Measurements from ENCODE around the gene HCLS1.
"Not testable (repeated sequence)": the region's sequence is repeated elsewhere in the genome, so short reads cannot be mapped to it uniquely, and the experiment has no call there.

Gene HCLS1

GRCh38 chr3:121606106-121606505, 54.6 kb downstream of the HCLS1 start:
- no peak for DNase-seq (ENCODE audit: low read depth)
- H3K4me3 ChIP-seq (ENCODE audit: low read depth, low read length) = no peak overlapping the region

- H3K4me3 ChIP-seq (ENCODE audit: low read depth, low read length) = no peak overlapping the region
- no peak for DNase-seq (ENCODE audit: low read depth)
Observed at GRCh38 chr3:121604759-121605158, 55.9 kb downstream of the HCLS1 start.

GRCh38 chr3:121601212-121601812, 59.4 kb downstream of the HCLS1 start:
- DNase-seq (ENCODE audit: low read depth) = no peak
- no peak overlapping the region for H3K4me3 ChIP-seq (ENCODE audit: low read depth, low read length)

- DNase-seq (ENCODE audit: low read depth); H3K4me3 ChIP-seq (ENCODE audit: low read depth, low read length): not testable (repeated sequence)
Observed at GRCh38 chr3:121599900-121600299, 60.8 kb downstream of the HCLS1 start.

- DNase-seq (ENCODE audit: low read depth) = no peak
- no peak overlapping the region for H3K4me3 ChIP-seq (ENCODE audit: low read depth, low read length)
Observed at GRCh38 chr3:121598564-121598963, 62.1 kb downstream of the HCLS1 start.

- no peak overlapping the region for H3K4me3 ChIP-seq (ENCODE audit: low read depth, low read length)
Observed at GRCh38 chr3:121595765-121596406, 64.8 kb downstream of the HCLS1 start.

GRCh38 chr3:121594850-121595249, 65.9 kb downstream of the HCLS1 start:
- no peak overlapping the region for H3K4me3 ChIP-seq (ENCODE audit: low read depth, low read length)
- no peak for DNase-seq (ENCODE audit: low read depth)

More at GRCh38 chr3:121595765-121596406, 64.8 kb downstream of the HCLS1 start:
- no peak for DNase-seq (ENCODE audit: low read depth)

GRCh38 chr3:121593806-121594205, 66.9 kb downstream of the HCLS1 start:
- H3K4me3 ChIP-seq (ENCODE audit: low read depth, low read length); DNase-seq (ENCODE audit: low read depth): not testable (repeated sequence)

GRCh38 chr3:121592856-121593702, 67.6 kb downstream of the HCLS1 start, which contains the start of gene FBXO40:
Gene FBXO40 (plus strand): TSS chr3:121593379. CDS start chr3:121620576, 27,197 bp downstream.
- no peak within 1 kb of the TSS for H3K4me3 ChIP-seq (ENCODE audit: low read depth, low read length)
- no peak for DNase-seq (ENCODE audit: low read depth)

GRCh38 chr3:121584418-121584817, 76.3 kb downstream of the HCLS1 start:
- DNase-seq (ENCODE audit: low read depth) = no peak
- H3K4me3 ChIP-seq (ENCODE audit: low read depth, low read length) = no peak overlapping the region

- H3K4me3 ChIP-seq (ENCODE audit: low read depth, low read length) = no peak overlapping the region
- no peak for DNase-seq (ENCODE audit: low read depth)
Observed at GRCh38 chr3:121581691-121582090, 79.0 kb downstream of the HCLS1 start.

Data from skeletal muscle cell (primary cell).